SK-N-SH (cell line): Measurements from ENCODE around the gene ATP11A. TPM values are rescaled to one million over a fixed set of nuclear protein-coding genes. Genes with fewer than 3 reads are reported as not detected.

Experiments
- CTCF ChIA-PET: fragments of 300-600, 350-600 bp; formaldehyde crosslinking; extraction: SDS; loops from one replicate; lab custom pipeline; 2021; lab: Yijun Ruan, JAX
- POLR2A ChIA-PET: fragments of 350-600 bp; sonication (Branson Sonifier 250); formaldehyde crosslinking; extraction: SDS; loops from one replicate; lab custom pipeline; 2020; ENCODE audit warnings: antibody characterized with exemption, inconsistent platforms; lab: Yijun Ruan, JAX
- DNase-seq: peaks from one replicate; pipeline ENCODE4 v3.0.0; 2012
- H2AFZ ChIP-seq: fragments of 200-600 bp; sonication (generic); 2 replicates; pipeline ENCODE4 v1.8.1; 2016; ENCODE audit warnings: antibody characterized with exemption, mild to moderate bottlenecking, low read depth
- H3F3A ChIP-seq: fragments of 200-600 bp; sonication (generic); replicated peaks from 2 replicates; pipeline ENCODE3; 2016; ENCODE audit warnings: antibody characterized with exemption, mild to moderate bottlenecking; ENCODE audit not compliant: insufficient read depth
- H3K27ac ChIP-seq, 2 experiments: fragments of 200-500 bp in 1 of 2; fragments of 200-600 bp in 1 of 2; sonication (Bioruptor generic) in 1 of 2; sonication (generic), shearing (Covaris generic) in 1 of 2; 2 replicates each; pipeline versions ENCODE4 v1.5.1 to v1.6.1; 2014 to 2016; ENCODE audit warnings: low read depth in 2 of 2, inconsistent platforms in 1 of 2, low read length in 1 of 2, mild to moderate bottlenecking in 1 of 2, mixed read lengths in 1 of 2
- H3K27me3 ChIP-seq: fragments of 200-600 bp; sonication (generic), shearing (Covaris generic); 2 replicates; pipeline ENCODE4 v1.6.1; 2016; ENCODE audit warnings: mixed run types; ENCODE audit not compliant: insufficient read depth
- H3K36me3 ChIP-seq, 2 experiments: fragments of 200-500 bp in 1 of 2; fragments of 200-600 bp in 1 of 2; sonication (Bioruptor generic) in 1 of 2; sonication (generic) in 1 of 2; replicated peaks in 1 of 2; 2 replicates each; pipeline versions ENCODE3 to v1.5.1; 2014 to 2016; ENCODE audit warnings: low read length in 1 of 2, mild to moderate bottlenecking in 1 of 2; ENCODE audit not compliant: insufficient read depth in 2 of 2, control insufficient read depth in 1 of 2
- H3K4me1 ChIP-seq, 2 experiments: fragments of 200-500 bp in 1 of 2; fragments of 200-600 bp in 1 of 2; sonication (Bioruptor generic) in 1 of 2; sonication (generic), shearing (Covaris generic) in 1 of 2; 2 replicates each; pipeline versions ENCODE4 v1.5.1 to v1.6.1; 2014 to 2016; ENCODE audit warnings: low read depth in 1 of 2, low read length in 1 of 2, mixed run types in 1 of 2; ENCODE audit not compliant: insufficient read depth in 2 of 2, control insufficient read depth in 1 of 2
- H3K4me2 ChIP-seq: fragments of 200-600 bp; sonication (generic), shearing (Covaris generic); 2 replicates; pipeline ENCODE4 v1.6.1; 2017; ENCODE audit warnings: mixed run types
- H3K4me3 ChIP-seq, 2 experiments: fragments of 200-500 bp in 1 of 2; fragments of 200-600 bp in 1 of 2; sonication (Bioruptor generic) in 1 of 2; sonication (generic), shearing (Covaris generic) in 1 of 2; 2 replicates each; pipeline versions ENCODE4 v1.5.1 to v1.8.1; 2014 to 2016; ENCODE audit warnings: low read depth in 2 of 2, inconsistent platforms in 1 of 2, low read length in 1 of 2, mild to moderate bottlenecking in 1 of 2, mixed read lengths in 1 of 2, moderate library complexity in 1 of 2
- H3K79me2 ChIP-seq: fragments of 200-600 bp; sonication (generic); 2 replicates; pipeline ENCODE4 v1.8.1; 2017; ENCODE audit warnings: mild to moderate bottlenecking; ENCODE audit not compliant: insufficient read depth
- H3K9ac ChIP-seq: fragments of 200-600 bp; sonication (generic); 2 replicates; pipeline ENCODE4 v1.6.1; 2017; ENCODE audit warnings: mixed run types
- H3K9me2 ChIP-seq: fragments of 200-600 bp; sonication (generic); 2 replicates; pipeline ENCODE4 v1.6.1; 2017; ENCODE audit warnings: mixed run types
- H3K9me3 ChIP-seq: fragments of 200-600 bp; sonication (generic); 2 replicates; pipeline ENCODE4 v1.6.1; 2017; ENCODE audit warnings: mixed run types, mild to moderate bottlenecking, moderate library complexity
- H4K20me1 ChIP-seq: fragments of 200-600 bp; sonication (generic); 2 replicates; pipeline ENCODE4 v1.6.1; 2017; ENCODE audit warnings: mild to moderate bottlenecking, mixed run types; ENCODE audit not compliant: insufficient read depth
- CTCF ChIP-seq: fragments of 200-600 bp; sonication (generic); IDR thresholded peaks from 2 replicates; pipeline ENCODE4 v1.6.1; 2017; ENCODE audit warnings: antibody characterized with exemption, mild to moderate bottlenecking, moderate library complexity
- ELF1 ChIP-seq: IDR thresholded peaks from 2 replicates; pipeline ENCODE4 v1.4.0; 2012
- EP300 ChIP-seq, 2 experiments: IDR thresholded peaks; 2 replicates each; pipeline versions ENCODE4 v1.4.0 to v1.6.1; 2012; ENCODE audit warnings: borderline replicate concordance in 1 of 2, low read depth in 1 of 2, low read length in 1 of 2
- EZH2phosphoT487 ChIP-seq: fragments of 200-600 bp; sonication (generic); IDR thresholded peaks from 2 replicates; pipeline ENCODE4 v1.6.1; 2017; ENCODE audit warnings: low read depth, mixed run types, mild to moderate bottlenecking, antibody characterized with exemption, moderate library complexity, borderline replicate concordance
- FOXM1 ChIP-seq: IDR thresholded peaks from 2 replicates; pipeline ENCODE4 v1.4.0; 2012; ENCODE audit warnings: low read depth, mild to moderate bottlenecking
- GABPA ChIP-seq: IDR thresholded peaks from 2 replicates; pipeline ENCODE4 v1.4.0; 2012; ENCODE audit warnings: low read depth, mild to moderate bottlenecking
- IRF3 ChIP-seq: fragments of 150-350 bp; IDR thresholded peaks from 2 replicates; pipeline ENCODE4 v1.6.1; 2016; ENCODE audit warnings: mild to moderate bottlenecking, low read depth, low read length
- JUND ChIP-seq: IDR thresholded peaks from 2 replicates; pipeline ENCODE4 v1.4.0; 2012
- NFIC ChIP-seq: IDR thresholded peaks from 2 replicates; pipeline ENCODE4 v1.4.0; 2012; ENCODE audit warnings: borderline replicate concordance
- RCOR1 ChIP-seq: fragments of 150-350 bp; IDR thresholded peaks from 2 replicates; pipeline ENCODE4 v1.6.1; 2017; ENCODE audit warnings: antibody characterized with exemption, low read length
- RFX5 ChIP-seq: IDR thresholded peaks from 2 replicates; pipeline ENCODE4 v1.6.1; 2012; ENCODE audit warnings: mild to moderate bottlenecking, improper control_type of control experiment, low read length
- RXRA ChIP-seq: IDR thresholded peaks from 2 replicates; pipeline ENCODE4 v1.4.0; 2012; ENCODE audit warnings: low read depth, mild to moderate bottlenecking, borderline replicate concordance
- TCF12 ChIP-seq: IDR thresholded peaks from 2 replicates; pipeline ENCODE4 v1.4.0; 2012
- TEAD4 ChIP-seq: IDR thresholded peaks from 2 replicates; pipeline ENCODE4 v1.4.0; 2012; ENCODE audit warnings: mild to moderate bottlenecking, borderline replicate concordance; ENCODE audit not compliant: insufficient read depth
- USF1 ChIP-seq: IDR thresholded peaks from 2 replicates; pipeline ENCODE4 v1.4.0; 2012; ENCODE audit warnings: low read depth, borderline replicate concordance
- WGBS: methylation state at CpG from one replicate; pipeline ENCODE4 v1.1.6; 2017; ENCODE audit warnings: low lambda C conversion rate; 5-methylcytosine and 5-hydroxymethylcytosine counted together
- polyA plus RNA-seq, 3 experiments: library from polyadenylated mRNA; depleted of rRNA; stranded (reverse); fragments of >200 nt; gene quantifications; 2 replicates each; pipeline ENCODE4 v1.2.3, GENCODE V29; 2012
- TF ChIP-seq, protein P1 (sequence below): IDR thresholded peaks from 2 replicates; pipeline ENCODE4 v1.4.0; 2012; ENCODE audit warnings: low read depth
- TF ChIP-seq, protein P2 (sequence below): IDR thresholded peaks from 2 replicates; pipeline ENCODE4 v1.6.1; 2012; ENCODE audit warnings: mild to moderate bottlenecking, low read depth, low read length, moderate library complexity

The ATP11A gene
- polyA plus RNA-seq, 1 of the 3 experiments (the other 2 are of a cell fraction), result 4.1 TPM

DNA sequence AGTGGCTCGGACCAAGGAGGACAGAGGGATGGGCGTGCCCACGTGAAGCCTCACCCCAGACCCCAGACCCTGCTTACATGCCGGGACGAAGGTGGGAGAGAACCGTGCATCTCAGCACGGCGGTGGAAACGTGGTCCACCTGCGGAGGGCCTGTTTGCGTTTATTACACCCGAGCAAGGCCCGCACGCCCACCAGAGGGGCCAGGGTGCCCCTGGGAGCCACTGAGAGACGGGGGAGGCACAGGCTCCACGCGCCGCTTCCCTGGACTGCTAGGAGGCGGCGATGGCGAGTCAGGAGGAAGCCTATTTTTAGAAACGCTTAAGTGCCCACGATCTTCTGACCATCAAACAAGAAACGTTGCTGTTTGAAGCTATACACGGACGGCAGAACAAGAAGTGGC, 80.7 kb downstream of the ATP11A start:
- Histone ChIP-seq H3K27me3 (no peaks in the 10 kb centered on the region), H3K79me2 (no peaks in the 10 kb centered on the region), H3K9ac (no peak overlapping the region), H4K20me1 (no peaks in the 10 kb centered on the region), H3K9me2 (no peaks in the 10 kb centered on the region), H3F3A (no peaks in the 10 kb centered on the region), H2AFZ (no peak overlapping the region), H3K9me3 (no peaks in the 10 kb centered on the region), H3K4me2 (no peak overlapping the region), H3K4me3 (no peak overlapping the region), H3K4me1 (peaks cover 0 to 10% of the 10 kb centered on the region in 2 experiments; a peak in 1 of 4 replicates), H3K36me3 (no peaks in the 10 kb centered on the region), H3K27ac (no peak overlapping the region)
- DNase-seq, result no peak
- WGBS, result 87% methylated on average over 25 of the region's 26 CpGs
- no peak for TF ChIP-seq USF1
- no peak for TF ChIP-seq IRF3
- no peak for TF ChIP-seq CTCF
- TF ChIP-seq RCOR1, result no peak
- TF ChIP-seq, protein P1, sequence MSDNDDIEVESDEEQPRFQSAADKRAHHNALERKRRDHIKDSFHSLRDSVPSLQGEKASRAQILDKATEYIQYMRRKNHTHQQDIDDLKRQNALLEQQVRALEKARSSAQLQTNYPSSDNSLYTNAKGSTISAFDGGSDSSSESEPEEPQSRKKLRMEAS, result no peak
- no peak for TF ChIP-seq EZH2phosphoT487
- TF ChIP-seq FOXM1, result no peak
- no peak for TF ChIP-seq NFIC
- no peak for TF ChIP-seq RFX5
- TF ChIP-seq RXRA, result no peak
- TF ChIP-seq EP300 (IDR thresholded peaks at IDR 0.05; ENCODE audit: borderline replicate concordance in 1 of 2, low read depth in 1 of 2, low read length in 1 of 2), result no peak
- TF ChIP-seq, protein P2, sequence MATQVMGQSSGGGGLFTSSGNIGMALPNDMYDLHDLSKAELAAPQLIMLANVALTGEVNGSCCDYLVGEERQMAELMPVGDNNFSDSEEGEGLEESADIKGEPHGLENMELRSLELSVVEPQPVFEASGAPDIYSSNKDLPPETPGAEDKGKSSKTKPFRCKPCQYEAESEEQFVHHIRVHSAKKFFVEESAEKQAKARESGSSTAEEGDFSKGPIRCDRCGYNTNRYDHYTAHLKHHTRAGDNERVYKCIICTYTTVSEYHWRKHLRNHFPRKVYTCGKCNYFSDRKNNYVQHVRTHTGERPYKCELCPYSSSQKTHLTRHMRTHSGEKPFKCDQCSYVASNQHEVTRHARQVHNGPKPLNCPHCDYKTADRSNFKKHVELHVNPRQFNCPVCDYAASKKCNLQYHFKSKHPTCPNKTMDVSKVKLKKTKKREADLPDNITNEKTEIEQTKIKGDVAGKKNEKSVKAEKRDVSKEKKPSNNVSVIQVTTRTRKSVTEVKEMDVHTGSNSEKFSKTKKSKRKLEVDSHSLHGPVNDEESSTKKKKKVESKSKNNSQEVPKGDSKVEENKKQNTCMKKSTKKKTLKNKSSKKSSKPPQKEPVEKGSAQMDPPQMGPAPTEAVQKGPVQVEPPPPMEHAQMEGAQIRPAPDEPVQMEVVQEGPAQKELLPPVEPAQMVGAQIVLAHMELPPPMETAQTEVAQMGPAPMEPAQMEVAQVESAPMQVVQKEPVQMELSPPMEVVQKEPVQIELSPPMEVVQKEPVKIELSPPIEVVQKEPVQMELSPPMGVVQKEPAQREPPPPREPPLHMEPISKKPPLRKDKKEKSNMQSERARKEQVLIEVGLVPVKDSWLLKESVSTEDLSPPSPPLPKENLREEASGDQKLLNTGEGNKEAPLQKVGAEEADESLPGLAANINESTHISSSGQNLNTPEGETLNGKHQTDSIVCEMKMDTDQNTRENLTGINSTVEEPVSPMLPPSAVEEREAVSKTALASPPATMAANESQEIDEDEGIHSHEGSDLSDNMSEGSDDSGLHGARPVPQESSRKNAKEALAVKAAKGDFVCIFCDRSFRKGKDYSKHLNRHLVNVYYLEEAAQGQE, result no peak
- TF ChIP-seq TEAD4, result no peak
- no peak for TF ChIP-seq JUND
- TF ChIP-seq ELF1, result no peak
- no peak for TF ChIP-seq TCF12
- no peak for TF ChIP-seq GABPA
- ChIA-PET CTCF (no interaction called here), POLR2A (no interaction called here)
